DMS53 (cell line): Measurements from ENCODE around the gene ZNF415.
"Not testable (repeated sequence)": the region's sequence is repeated elsewhere in the genome, so short reads cannot be mapped to it uniquely, and the experiment has no call there.

Experiments
- DNase-seq: peaks from one replicate; lab custom pipeline; 2025; lab: John Stamatoyannopoulos, UW

The ZNF415 gene

DNA sequence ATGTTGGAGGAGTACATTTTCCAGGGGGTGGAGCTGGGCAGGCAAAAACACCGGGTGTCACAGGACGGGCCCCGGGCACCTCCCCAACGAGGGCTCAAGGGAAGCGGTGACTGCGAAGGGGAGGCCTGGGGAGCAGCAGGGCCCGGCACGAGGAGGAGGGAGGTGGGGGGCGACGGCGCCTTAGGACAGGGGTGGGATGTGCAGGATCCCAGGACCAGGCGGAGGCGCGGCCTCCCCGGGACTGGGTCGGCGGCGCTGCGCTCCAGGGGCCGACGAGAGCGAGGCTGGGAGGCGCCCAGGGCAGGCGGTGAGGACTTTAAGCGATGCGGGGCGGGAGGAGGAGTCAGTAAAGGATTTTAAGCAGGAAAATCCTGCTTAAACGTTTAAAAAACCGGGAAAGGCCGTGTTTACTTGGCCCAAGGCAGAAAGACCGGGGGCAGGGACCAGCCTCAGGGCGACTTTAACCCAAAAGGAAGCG is 29.9 kb downstream of the ZNF415 start:
- DNase-seq = peak; percentile 69

GRCh38 chr19:53102206-53102755 is 30.4 kb downstream of the ZNF415 start:
- DNase-seq = no peak

DNA sequence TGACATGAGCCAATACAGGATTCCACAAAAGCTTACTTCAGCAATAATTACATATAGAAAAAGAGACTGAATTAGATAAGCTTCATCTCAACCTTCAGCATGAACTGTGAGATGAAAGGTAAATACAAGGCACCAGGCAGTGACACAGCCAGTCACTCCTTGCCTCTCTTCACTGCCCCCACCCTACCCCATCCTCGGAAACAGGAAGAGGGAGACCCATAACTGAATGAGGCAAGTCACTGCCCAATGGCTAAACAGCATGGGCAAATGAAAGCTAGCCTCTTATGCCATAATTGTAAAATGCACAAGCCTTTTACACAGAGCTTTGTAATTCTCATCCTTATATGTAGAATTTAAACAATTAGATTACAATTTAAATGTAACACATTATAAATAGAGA is 31.2 kb downstream of the ZNF415 start:
- DNase-seq = peak; percentile 36

- not testable (repeated sequence) for DNase-seq
Measured at GRCh38 chr19:53098570-53098969, 34.1 kb downstream of the ZNF415 start.

GRCh38 chr19:53096982-53097690 is 35.6 kb downstream of the ZNF415 start:
- not testable (repeated sequence) for DNase-seq

DNA sequence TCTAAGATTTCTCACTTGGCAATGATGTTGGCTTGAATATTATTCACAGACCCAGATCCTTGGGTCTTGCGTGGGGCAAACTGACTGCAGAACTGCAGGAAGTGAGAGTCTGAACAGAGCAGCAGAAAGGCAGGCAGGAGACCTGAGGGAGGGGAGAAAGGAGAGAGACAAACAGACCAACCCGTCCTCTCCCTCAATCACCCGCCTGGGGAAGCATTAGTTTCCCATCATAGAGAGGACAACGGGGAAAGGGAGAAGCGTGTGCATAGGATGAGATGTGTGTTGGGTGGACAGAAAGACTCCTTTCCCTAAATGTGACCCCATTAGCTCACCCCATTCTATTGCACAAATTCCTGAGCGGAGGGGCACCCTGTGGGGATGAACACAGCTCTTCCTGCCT is 36.1 kb downstream of the ZNF415 start:
- DNase-seq = not testable (repeated sequence)

- DNase-seq = no peak
Measured at GRCh38 chr19:53094754-53095575, 37.7 kb downstream of the ZNF415 start.

- DNase-seq = no peak
Measured at GRCh38 chr19:53092723-53093122, 40.0 kb downstream of the ZNF415 start.

- DNase-seq = no peak
Measured at GRCh38 chr19:53091413-53092254, 41.1 kb downstream of the ZNF415 start.

DNA sequence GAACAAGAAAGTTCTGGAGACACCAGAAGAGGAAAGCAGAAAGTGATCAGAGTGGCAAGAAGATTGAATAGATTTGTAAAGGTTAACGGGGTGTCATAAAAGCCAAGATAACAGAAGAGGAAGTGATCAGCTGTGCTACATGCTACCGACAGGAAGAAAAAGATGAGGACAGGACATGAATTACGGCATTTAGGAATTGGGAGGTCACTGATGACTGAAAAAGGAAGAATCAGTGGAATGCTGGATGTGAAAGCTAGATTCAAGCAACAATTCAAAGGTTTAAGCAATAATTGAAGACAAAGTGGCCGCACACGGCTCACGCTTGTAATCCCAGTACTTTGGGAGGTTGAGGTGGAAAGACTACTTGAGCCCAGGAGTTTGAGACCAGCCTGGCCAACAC is 44.6 kb downstream of the ZNF415 start:
- no peak for DNase-seq

DNA sequence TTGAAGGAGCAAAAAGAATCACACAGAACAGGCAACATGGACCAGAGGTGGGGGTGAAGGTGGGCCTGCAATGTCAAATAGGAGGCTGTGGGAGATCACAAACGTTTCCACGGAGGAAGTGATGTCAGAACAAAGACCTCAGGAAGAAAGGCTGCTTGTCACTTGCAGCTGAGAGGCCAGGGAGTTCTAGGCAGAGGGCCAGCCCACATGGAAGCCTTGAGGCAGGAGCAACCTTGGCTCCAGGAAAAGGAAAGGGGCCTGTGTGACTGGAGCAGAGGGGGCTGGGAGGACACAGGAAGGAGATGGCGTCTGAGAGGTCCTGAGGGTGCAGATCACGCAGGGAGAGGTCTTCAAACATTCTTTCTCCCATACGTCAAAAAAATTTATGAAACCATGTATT is 45.8 kb downstream of the ZNF415 start:
- no peak for DNase-seq

GRCh38 chr19:53085496-53085895 is 47.2 kb downstream of the ZNF415 start:
- no peak for DNase-seq

- DNase-seq = no peak
Measured at GRCh38 chr19:53082929-53083328, 49.8 kb downstream of the ZNF415 start.

DNA sequence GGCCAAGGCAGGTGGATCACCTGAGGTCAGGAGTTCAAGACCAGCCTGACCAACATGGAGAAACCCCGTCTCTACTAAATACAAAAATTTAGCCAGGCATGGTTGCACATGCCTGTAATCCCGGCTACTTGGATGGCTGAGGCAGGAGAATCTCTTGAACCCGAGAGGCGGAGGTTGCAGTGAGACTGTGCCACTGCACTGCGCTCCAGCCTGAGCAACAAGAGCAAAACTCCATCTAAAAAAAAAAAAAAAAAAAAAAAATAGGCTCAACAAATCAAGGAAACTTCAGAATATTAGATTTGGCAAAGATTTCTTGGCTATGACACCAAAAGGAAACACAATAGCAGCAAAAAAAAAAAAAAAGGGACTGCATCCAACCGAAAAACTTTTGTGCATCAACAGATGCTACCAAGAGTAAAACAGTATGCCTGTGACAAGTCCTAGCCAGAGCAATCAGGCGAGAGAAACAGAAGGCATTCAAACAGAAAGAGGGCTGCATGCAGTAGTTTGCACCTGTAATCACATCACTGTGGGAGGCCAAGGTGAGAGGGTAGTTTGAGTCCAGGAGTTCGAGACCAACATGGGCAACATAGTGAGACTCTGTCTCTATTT is 53.3 kb downstream of the ZNF415 start:
- no peak for DNase-seq

DNA sequence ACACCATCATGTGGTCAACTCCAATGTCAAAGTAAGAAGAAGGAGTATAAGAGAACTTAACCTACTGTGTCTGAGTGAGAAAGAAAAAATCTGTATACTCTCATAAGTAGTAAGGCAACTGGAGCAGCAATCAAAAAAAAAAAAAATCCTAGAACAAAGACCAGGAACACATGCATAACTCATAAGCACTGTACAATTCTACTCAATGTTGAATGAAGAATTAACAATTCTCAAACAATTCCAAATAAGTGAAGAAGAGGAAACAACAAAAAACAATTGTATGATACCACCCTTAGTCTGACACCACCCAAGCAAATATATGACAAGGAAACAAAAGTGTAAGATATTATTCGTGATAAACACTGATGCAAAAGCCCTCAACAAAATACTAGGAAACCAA is 54.0 kb downstream of the ZNF415 start:
- no peak for DNase-seq

GRCh38 chr19:53076984-53077383 is 55.7 kb downstream of the ZNF415 start:
- DNase-seq = peak; percentile 46

GRCh38 chr19:53068834-53069233 is 63.9 kb downstream of the ZNF415 start:
- DNase-seq = no peak

GRCh38 chr19:53068199-53068598 is 64.5 kb downstream of the ZNF415 start:
- no peak for DNase-seq

- DNase-seq = peak; percentile 92
Measured at GRCh38 chr19:53057904-53058580, 74.7 kb downstream of the ZNF415 start.
